Activated T-helper 2 cell treated with anti-CD3 and anti-CD28 coated beads, Interferon-gamma antibody, Interleukin-2, Interleukin-4, amounts not matched to agents 10 μg/mL and 5 μg/mL and 100 μg/mL, durations not matched to agents 14 hours and 24 hours and 36 hours (primary cell): ENCODE measurements around the gene DCLK3. TPM values are rescaled to one million over a fixed set of nuclear protein-coding genes. Genes with fewer than 3 reads are reported as not detected.

ENCODE experiments used
- DNase-seq: peaks from one replicate; pipeline ENCODE4 v3.0.0; 2021; ENCODE audit warnings: low spot score
- H3K27ac Mint-ChIP-seq: one replicate; pipeline ENCODE4 v1.8.0; 2021; ENCODE audit warnings: mixed read lengths
- H3K27me3 Mint-ChIP-seq: one replicate; pipeline ENCODE4 v1.8.0; 2021; ENCODE audit warnings: low read depth, mixed read lengths
- H3K36me3 Mint-ChIP-seq: one replicate; pipeline ENCODE4 v1.8.0; 2021; ENCODE audit warnings: low read depth, mixed read lengths
- H3K4me1 Mint-ChIP-seq: one replicate; pipeline ENCODE4 v1.8.0; 2021; ENCODE audit warnings: low read depth, mixed read lengths
- H3K4me3 Mint-ChIP-seq: one replicate; pipeline ENCODE4 v1.8.0; 2021; ENCODE audit warnings: low read depth, mild to moderate bottlenecking, moderate library complexity, mixed read lengths
- H3K9me3 Mint-ChIP-seq: one replicate; pipeline ENCODE4 v1.8.0; 2021; ENCODE audit warnings: mixed read lengths
- intact Hi-C: fragments of 100-400 bp; cut with micrococcal nuclease; formaldehyde crosslinking; loops from one replicate; pipeline ENCODE4 v1.15.1; 2023
- total RNA-seq: library from RNA; stranded (reverse); gene quantifications from 2 replicates; pipeline ENCODE4 v1.2.3, GENCODE V29; 2022

DCLK3 gene
- total RNA-seq, 1 donor from 2014 or later: not detected

- Mint-ChIP-seq H3K9me3 (no peaks in the 10 kb centered on the region), H3K27me3 (peaks cover 37% of the 10 kb centered on the region), H3K36me3 (no peaks in the 10 kb centered on the region), H3K27ac (no peak overlapping the region), H3K4me3 (no peak overlapping the region), H3K4me1 (no peaks in the 10 kb centered on the region)
- intact Hi-C loops: no loop called here
- DNase-seq: no peak
Observed at GRCh38 chr3:36786921-36787890, 22.9 kb upstream of the DCLK3 start.

GRCh38 chr3:36784138-36784635 lies 19.8 kb upstream of the DCLK3 start:
- Mint-ChIP-seq H3K27me3 (peaks cover 24% of the 10 kb centered on the region), H3K36me3 (no peaks in the 10 kb centered on the region), H3K27ac (no peak overlapping the region), H3K4me1 (no peaks in the 10 kb centered on the region), H3K9me3 (no peaks in the 10 kb centered on the region), H3K4me3 (no peak overlapping the region)
- DNase-seq: no peak
- intact Hi-C loops: no loop called here

- Mint-ChIP-seq H3K9me3 (no peaks in the 10 kb centered on the region), H3K4me3 (no peak overlapping the region), H3K27me3 (peaks cover 26% of the 10 kb centered on the region), H3K36me3 (no peaks in the 10 kb centered on the region), H3K4me1 (no peaks in the 10 kb centered on the region), H3K27ac (no peak overlapping the region)
- no peak for DNase-seq
- intact Hi-C loops: no loop called here
Observed at GRCh38 chr3:36777424-36778218, 13.3 kb upstream of the DCLK3 start.

- intact Hi-C loops: no loop called here
- H3K9me3 Mint-ChIP-seq: no peaks in the 10 kb centered on the region
- DNase-seq: no peak
Observed at GRCh38 chr3:36776436-36776835, 12.1 kb upstream of the DCLK3 start.

GRCh38 chr3:36774052-36774451 lies 9.7 kb upstream of the DCLK3 start:
- intact Hi-C loops: no loop called here
- H3K36me3 Mint-ChIP-seq: no peaks in the 10 kb centered on the region
- no peaks in the 10 kb centered on the region for H3K4me1 Mint-ChIP-seq
- peaks cover 35% of the 10 kb centered on the region for H3K27me3 Mint-ChIP-seq
- no peak for DNase-seq
- H3K4me3 Mint-ChIP-seq: no peak overlapping the region
- no peaks in the 10 kb centered on the region for H3K9me3 Mint-ChIP-seq
- H3K27ac Mint-ChIP-seq: no peak overlapping the region

More at GRCh38 chr3:36776436-36776835, 12.1 kb upstream of the DCLK3 start:
- Mint-ChIP-seq H3K27ac (no peak overlapping the region), H3K27me3 (peaks cover 22% of the 10 kb centered on the region), H3K4me3 (no peak overlapping the region), H3K36me3 (no peaks in the 10 kb centered on the region), H3K4me1 (no peaks in the 10 kb centered on the region)

GRCh38 chr3:36771931-36772330 lies 7.6 kb upstream of the DCLK3 start:
- no peak overlapping the region for H3K4me3 Mint-ChIP-seq
- no peaks in the 10 kb centered on the region for H3K9me3 Mint-ChIP-seq
- H3K4me1 Mint-ChIP-seq: no peaks in the 10 kb centered on the region
- no peak for DNase-seq
- H3K27ac Mint-ChIP-seq: no peak overlapping the region
- intact Hi-C loops: no loop called here
- H3K27me3 Mint-ChIP-seq: peaks cover 41% of the 10 kb centered on the region
- H3K36me3 Mint-ChIP-seq: no peaks in the 10 kb centered on the region

GRCh38 chr3:36769926-36770325 lies 5.6 kb upstream of the DCLK3 start:
- peaks cover 47% of the 10 kb centered on the region for H3K27me3 Mint-ChIP-seq
- H3K36me3 Mint-ChIP-seq: no peaks in the 10 kb centered on the region
- H3K9me3 Mint-ChIP-seq: no peaks in the 10 kb centered on the region
- DNase-seq: no peak
- intact Hi-C loops: no loop called here
- H3K27ac Mint-ChIP-seq: no peak overlapping the region
- H3K4me1 Mint-ChIP-seq: no peaks in the 10 kb centered on the region
- no peak overlapping the region for H3K4me3 Mint-ChIP-seq

GRCh38 chr3:36765104-36765503 lies 751 bp upstream of the DCLK3 start:
- Mint-ChIP-seq H3K27me3 (peaks cover 67% of the 10 kb centered on the region), H3K4me1 (peaks cover 2% of the 10 kb centered on the region), H3K27ac (no peak overlapping the region), H3K36me3 (no peaks in the 10 kb centered on the region), H3K9me3 (no peaks in the 10 kb centered on the region), H3K4me3 (no peak overlapping the region)
- intact Hi-C loops: no loop called here
- no peak for DNase-seq

GRCh38 chr3:36764704-36765038 lies 318 bp upstream of the DCLK3 start:
- H3K36me3 Mint-ChIP-seq: no peaks in the 10 kb centered on the region
- intact Hi-C loops: no loop called here
- no peaks in the 10 kb centered on the region for H3K9me3 Mint-ChIP-seq
- no peak overlapping the region for H3K27ac Mint-ChIP-seq
- DNase-seq: no peak
- H3K4me3 Mint-ChIP-seq: peak overlapping the region; percentile 31
- H3K4me1 Mint-ChIP-seq: peaks cover 2% of the 10 kb centered on the region
- peaks cover 69% of the 10 kb centered on the region for H3K27me3 Mint-ChIP-seq

GRCh38 chr3:36762918-36763849 lies 1.2 kb downstream of the DCLK3 start:
- Mint-ChIP-seq H3K9me3 (no peaks in the 10 kb centered on the region), H3K4me1 (peaks cover 2% of the 10 kb centered on the region), H3K27me3 (peaks cover 69% of the 10 kb centered on the region), H3K27ac (no peak overlapping the region), H3K36me3 (no peaks in the 10 kb centered on the region), H3K4me3 (no peak overlapping the region)
- intact Hi-C loops: no loop called here
- DNase-seq: no peak

- no peak overlapping the region for H3K27ac Mint-ChIP-seq
Observed at GRCh38 chr3:36761779-36762178, 2.6 kb downstream of the DCLK3 start.

GRCh38 chr3:36756269-36756668 lies 8.1 kb downstream of the DCLK3 start:
- peaks cover 33% of the 10 kb centered on the region for H3K27me3 Mint-ChIP-seq
- H3K4me1 Mint-ChIP-seq: no peaks in the 10 kb centered on the region
- intact Hi-C loops: no loop called here
- no peak for DNase-seq
- no peak overlapping the region for H3K4me3 Mint-ChIP-seq
- no peaks in the 10 kb centered on the region for H3K9me3 Mint-ChIP-seq
- no peaks in the 10 kb centered on the region for H3K36me3 Mint-ChIP-seq
- no peak overlapping the region for H3K27ac Mint-ChIP-seq

More at GRCh38 chr3:36761779-36762178, 2.6 kb downstream of the DCLK3 start:
- no peak for DNase-seq
- H3K36me3 Mint-ChIP-seq: no peaks in the 10 kb centered on the region
- peaks cover 61% of the 10 kb centered on the region for H3K27me3 Mint-ChIP-seq
- no peaks in the 10 kb centered on the region for H3K9me3 Mint-ChIP-seq
- H3K4me1 Mint-ChIP-seq: peaks cover 2% of the 10 kb centered on the region
- no peak overlapping the region for H3K4me3 Mint-ChIP-seq
- intact Hi-C loops: no loop called here
